22Rv1 (cell line): ENCODE data around the gene KLHL41.
A peak's percentile ranks its signal among the peaks of the same experiment; 100 is the strongest.

Experiments
- H3K27ac ChIP-seq: fragments of 450-650 bp; 2 replicates; pipeline ENCODE4 v1.5.1; 2017
- CTCF ChIP-seq: fragments of 450-650 bp; IDR thresholded peaks from 2 replicates; pipeline ENCODE4 v1.5.1; 2017; ENCODE audit warnings: mild to moderate bottlenecking
- ZFX ChIP-seq: fragments of 450-650 bp; IDR thresholded peaks from 2 replicates; pipeline ENCODE4 v1.6.1; 2017; ENCODE audit warnings: antibody characterized with exemption, borderline replicate concordance

KLHL41 gene

GRCh38 chr2:169472249-169472648 lies 37.3 kb upstream of the KLHL41 start:
- H3K27ac ChIP-seq: no peak overlapping the region
- no peak for TF ChIP-seq ZFX
- TF ChIP-seq CTCF: no peak

GRCh38 chr2:169476459-169476858 lies 33.0 kb upstream of the KLHL41 start:
- no peak for TF ChIP-seq CTCF
- TF ChIP-seq ZFX: no peak
- no peak overlapping the region for H3K27ac ChIP-seq

GRCh38 chr2:169478339-169478738 lies 31.2 kb upstream of the KLHL41 start:
- no peak overlapping the region for H3K27ac ChIP-seq

GRCh38 chr2:169478745-169479256 lies 30.7 kb upstream of the KLHL41 start:
- TF ChIP-seq CTCF (no peak), ZFX (no peak)
- peak overlapping the region; percentile 56 for H3K27ac ChIP-seq

More at GRCh38 chr2:169478339-169478738, 31.2 kb upstream of the KLHL41 start:
- no peak for TF ChIP-seq CTCF
- TF ChIP-seq ZFX: no peak

- no peak for TF ChIP-seq ZFX
- peak; percentile 66 for TF ChIP-seq CTCF
- H3K27ac ChIP-seq: peak within 1 kb of the TSS; percentile 56
These were observed 30.0 kb upstream of the KLHL41 start, which contains the start of gene BBS5 for GRCh38 chr2:169479257-169480078. Gene BBS5 (plus strand): TSS chr2:169479494. CDS start chr2:169479554, 60 bp downstream.

- peak overlapping the region; percentile 56 for H3K27ac ChIP-seq
These were observed 29.4 kb upstream of the KLHL41 start for GRCh38 chr2:169480079-169480465.

More at GRCh38 chr2:169480079-169480465, 29.4 kb upstream of the KLHL41 start:
- TF ChIP-seq ZFX: no peak
- no peak for TF ChIP-seq CTCF
